RWPE2 (cell line): ENCODE data around the gene DVL3.

Experiments used
- ATAC-seq: fragments of 200-7000 bp; cut with Tn5 transposase; 3 replicates; pipeline ENCODE4 v1.9.1; 2021; ENCODE audit warnings: low read depth
- DNase-seq: peaks from one replicate; pipeline ENCODE4 v3.0.0-alpha.2; 2020; ENCODE audit warnings: low spot score
- H3K27ac ChIP-seq: fragments of 450-650 bp; 2 replicates; pipeline ENCODE4 v1.5.1; 2017; ENCODE audit warnings: mild to moderate bottlenecking; ENCODE audit not compliant: poor library complexity, severe bottlenecking
- H3K27me3 ChIP-seq: fragments of 250-450 bp; sonication (Bioruptor Pico); 2 replicates; pipeline ENCODE4 v1.5.1; 2021; ENCODE audit warnings: mild to moderate bottlenecking, moderate library complexity; ENCODE audit not compliant: insufficient read depth, poor library complexity, severe bottlenecking
- H3K36me3 ChIP-seq: fragments of 250-450 bp; sonication (Bioruptor Pico); 2 replicates; pipeline ENCODE4 v1.5.1; 2020; ENCODE audit warnings: low read depth, mild to moderate bottlenecking, moderate library complexity
- H3K4me1 ChIP-seq: fragments of 250-450 bp; sonication (Bioruptor Pico); 2 replicates; pipeline ENCODE4 v1.5.1; 2021; ENCODE audit warnings: mild to moderate bottlenecking, moderate library complexity; ENCODE audit not compliant: insufficient read depth, poor library complexity, severe bottlenecking
- H3K4me3 ChIP-seq: fragments of 250-450 bp; sonication (Bioruptor Pico); 2 replicates; pipeline ENCODE4 v1.5.1; 2021; ENCODE audit warnings: mild to moderate bottlenecking, moderate library complexity; ENCODE audit not compliant: severe bottlenecking
- H3K9me3 ChIP-seq: fragments of 250-450 bp; sonication (Bioruptor Pico); 2 replicates; pipeline ENCODE4 v1.5.1; 2021; ENCODE audit warnings: mild to moderate bottlenecking, moderate library complexity; ENCODE audit not compliant: severe bottlenecking
- TF ChIP-seq, protein P1 (sequence below): fragments of 450-650 bp; IDR thresholded peaks from one replicate; pipeline ENCODE4 v1.5.1; 2017; ENCODE audit warnings: mild to moderate bottlenecking, moderate library complexity; ENCODE audit not compliant: poor library complexity, severe bottlenecking

DVL3 gene

DNA sequence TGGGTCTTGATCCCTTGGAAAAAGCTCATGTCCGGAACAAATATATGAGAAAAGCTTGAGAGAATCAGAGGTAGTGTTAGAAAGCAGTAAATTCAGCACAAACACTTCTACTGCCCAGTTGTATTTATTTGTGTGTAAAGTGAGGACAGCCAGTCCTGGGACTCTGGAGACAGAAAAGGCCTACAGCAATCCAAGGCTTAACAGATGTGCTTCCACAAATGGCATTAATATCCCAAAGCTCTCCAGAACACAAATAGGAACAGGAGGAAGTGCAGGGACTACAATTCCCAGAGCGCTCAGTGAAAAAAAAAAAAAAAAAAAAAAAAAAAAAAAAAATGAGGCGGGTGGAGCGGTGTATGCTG is 19.1 kb downstream of the DVL3 start:
- Histone ChIP-seq H3K9me3 (no peaks in the 10 kb centered on the region), H3K27me3 (no peaks in the 10 kb centered on the region), H3K36me3 (peaks cover 45% of the 10 kb centered on the region), H3K4me1 (peaks cover 6% of the 10 kb centered on the region), H3K4me3 (no peak overlapping the region), H3K27ac (peak overlapping the region; percentile 14)
- TF ChIP-seq, protein P1, sequence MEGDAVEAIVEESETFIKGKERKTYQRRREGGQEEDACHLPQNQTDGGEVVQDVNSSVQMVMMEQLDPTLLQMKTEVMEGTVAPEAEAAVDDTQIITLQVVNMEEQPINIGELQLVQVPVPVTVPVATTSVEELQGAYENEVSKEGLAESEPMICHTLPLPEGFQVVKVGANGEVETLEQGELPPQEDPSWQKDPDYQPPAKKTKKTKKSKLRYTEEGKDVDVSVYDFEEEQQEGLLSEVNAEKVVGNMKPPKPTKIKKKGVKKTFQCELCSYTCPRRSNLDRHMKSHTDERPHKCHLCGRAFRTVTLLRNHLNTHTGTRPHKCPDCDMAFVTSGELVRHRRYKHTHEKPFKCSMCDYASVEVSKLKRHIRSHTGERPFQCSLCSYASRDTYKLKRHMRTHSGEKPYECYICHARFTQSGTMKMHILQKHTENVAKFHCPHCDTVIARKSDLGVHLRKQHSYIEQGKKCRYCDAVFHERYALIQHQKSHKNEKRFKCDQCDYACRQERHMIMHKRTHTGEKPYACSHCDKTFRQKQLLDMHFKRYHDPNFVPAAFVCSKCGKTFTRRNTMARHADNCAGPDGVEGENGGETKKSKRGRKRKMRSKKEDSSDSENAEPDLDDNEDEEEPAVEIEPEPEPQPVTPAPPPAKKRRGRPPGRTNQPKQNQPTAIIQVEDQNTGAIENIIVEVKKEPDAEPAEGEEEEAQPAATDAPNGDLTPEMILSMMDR = no peak
- no peak for ATAC-seq
- no peak for DNase-seq

DNA sequence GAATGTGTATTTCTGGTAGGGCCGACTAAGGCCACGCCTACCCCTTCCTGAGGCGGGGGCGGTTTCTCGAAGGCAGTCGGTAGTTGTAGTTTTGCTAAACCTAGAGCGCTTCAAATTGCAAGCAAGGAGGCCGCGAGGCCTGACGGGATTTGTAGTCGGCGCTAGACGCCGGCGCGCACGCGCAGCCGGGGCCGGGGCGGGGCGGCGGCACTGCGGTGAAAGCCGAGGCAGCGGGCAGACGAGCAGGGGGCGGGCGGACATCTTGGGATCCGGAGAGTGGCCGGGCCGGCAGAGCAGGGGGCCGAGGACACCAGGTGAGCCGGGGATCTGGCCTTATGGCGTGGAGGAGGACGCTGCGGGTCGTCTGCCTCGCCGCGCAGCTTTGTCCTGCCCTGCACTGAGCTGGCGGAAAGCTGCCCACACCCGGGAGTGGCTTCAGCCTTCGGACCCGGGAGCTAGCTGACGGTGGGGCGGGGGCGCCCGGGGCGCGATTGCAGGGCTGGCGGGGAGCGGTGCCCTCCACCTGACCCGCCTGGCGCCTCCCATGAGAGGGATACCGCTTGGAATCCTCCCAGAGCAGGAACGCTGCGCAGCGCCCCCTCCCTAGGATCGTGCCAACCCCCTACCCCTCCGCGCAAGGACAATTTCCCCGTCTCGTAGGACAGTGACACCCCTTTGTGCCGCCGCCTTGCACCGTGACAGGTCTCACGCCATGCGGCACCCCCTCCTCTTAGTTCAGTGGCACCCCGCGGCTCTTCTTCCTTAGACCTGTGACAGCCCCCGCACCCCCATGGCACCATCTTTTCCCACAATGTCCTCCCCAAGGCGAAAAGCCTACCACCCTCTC is 19.7 kb downstream of the DVL3 start, which contains the start of gene AP2M1:
AP2M1 (plus strand) TSS at position 210 of the 847 bp plus-strand sequence. CDS start 2,139 bp downstream, outside the sequence.
- ATAC-seq (peak; percentile 80), DNase-seq (peak; percentile 98)
- Histone ChIP-seq H3K9me3 (no peaks in the 10 kb centered on the region), H3K36me3 (peaks cover 50% of the 10 kb centered on the region), H3K4me3 (peak within 1 kb of the TSS; percentile 87), H3K4me1 (peaks cover 6% of the 10 kb centered on the region), H3K27ac (peak within 1 kb of the TSS; percentile 88), H3K27me3 (no peaks in the 10 kb centered on the region)
- TF ChIP-seq, protein P1 = no peak

DNA sequence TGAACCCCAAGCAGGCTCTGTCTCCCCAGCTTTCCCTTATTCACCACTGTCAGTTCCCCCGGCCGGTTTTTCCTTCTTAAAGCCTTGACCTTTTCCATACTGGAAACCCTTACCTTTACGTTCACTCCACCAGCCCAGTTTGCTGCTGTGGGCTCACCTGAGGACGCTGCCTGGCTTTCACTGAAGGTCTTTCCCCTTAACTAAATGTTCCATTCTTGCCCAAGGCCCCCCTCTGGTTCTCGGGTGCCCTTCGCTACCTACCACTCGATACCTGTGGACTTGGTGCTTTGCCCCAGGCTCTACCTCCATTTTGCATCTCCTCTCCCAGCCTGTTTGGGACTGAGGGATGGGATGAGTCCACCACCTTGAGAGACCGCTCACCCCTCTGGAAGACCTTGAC is 20.3 kb downstream of the DVL3 start:
- H3K36me3 ChIP-seq = peaks cover 57% of the 10 kb centered on the region
- no peaks in the 10 kb centered on the region for H3K27me3 ChIP-seq
- ATAC-seq (no peak), DNase-seq (peak; percentile 38)
- H3K4me3 ChIP-seq = peak overlapping the region; percentile 87
- H3K27ac ChIP-seq = peak overlapping the region; percentile 88
- TF ChIP-seq, protein P1 = no peak
- no peaks in the 10 kb centered on the region for H3K9me3 ChIP-seq
- peaks cover 6% of the 10 kb centered on the region for H3K4me1 ChIP-seq

DNA sequence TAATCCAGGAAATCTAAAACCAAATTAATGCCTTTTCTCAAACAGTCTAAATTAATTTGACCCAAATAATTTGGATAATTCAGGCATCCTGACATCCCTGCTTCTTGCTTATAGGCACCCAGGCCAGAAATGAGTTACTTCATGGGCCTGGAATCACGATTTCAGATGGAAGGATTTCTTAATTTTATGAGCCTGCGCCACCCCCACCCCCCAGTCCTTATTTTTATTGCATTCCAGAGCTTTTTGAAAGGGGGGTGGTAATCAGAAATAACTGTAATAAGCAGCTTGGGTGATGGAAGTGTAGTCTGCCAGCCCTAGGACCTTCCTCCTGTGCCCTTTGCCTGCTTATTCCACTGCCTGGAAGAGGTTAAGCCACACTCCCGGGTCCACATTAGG is 20.8 kb downstream of the DVL3 start:
- peak; percentile 3; the same call in 1 of the 3 replicates for ATAC-seq
- H3K27me3 ChIP-seq = no peaks in the 10 kb centered on the region
- DNase-seq = no peak
- TF ChIP-seq, protein P1 = no peak
- H3K4me3 ChIP-seq = peak overlapping the region; percentile 87
- H3K36me3 ChIP-seq = peaks cover 61% of the 10 kb centered on the region
- peak overlapping the region; percentile 88 for H3K27ac ChIP-seq
- peaks cover 6% of the 10 kb centered on the region for H3K4me1 ChIP-seq
- H3K9me3 ChIP-seq = no peaks in the 10 kb centered on the region
